Measurements from ENCODE around the gene SEPTIN10. TPM values are rescaled to one million over a fixed set of nuclear protein-coding genes. Genes with fewer than 3 reads are reported as not detected.

Gene SEPTIN10
- total and polyA plus RNA-seq, 9 of the 15 experiments (the other 6 are each of a cell fraction or from before 2014, with no cell fraction given) = 0.40 TPM; not detected in 8

DNA sequence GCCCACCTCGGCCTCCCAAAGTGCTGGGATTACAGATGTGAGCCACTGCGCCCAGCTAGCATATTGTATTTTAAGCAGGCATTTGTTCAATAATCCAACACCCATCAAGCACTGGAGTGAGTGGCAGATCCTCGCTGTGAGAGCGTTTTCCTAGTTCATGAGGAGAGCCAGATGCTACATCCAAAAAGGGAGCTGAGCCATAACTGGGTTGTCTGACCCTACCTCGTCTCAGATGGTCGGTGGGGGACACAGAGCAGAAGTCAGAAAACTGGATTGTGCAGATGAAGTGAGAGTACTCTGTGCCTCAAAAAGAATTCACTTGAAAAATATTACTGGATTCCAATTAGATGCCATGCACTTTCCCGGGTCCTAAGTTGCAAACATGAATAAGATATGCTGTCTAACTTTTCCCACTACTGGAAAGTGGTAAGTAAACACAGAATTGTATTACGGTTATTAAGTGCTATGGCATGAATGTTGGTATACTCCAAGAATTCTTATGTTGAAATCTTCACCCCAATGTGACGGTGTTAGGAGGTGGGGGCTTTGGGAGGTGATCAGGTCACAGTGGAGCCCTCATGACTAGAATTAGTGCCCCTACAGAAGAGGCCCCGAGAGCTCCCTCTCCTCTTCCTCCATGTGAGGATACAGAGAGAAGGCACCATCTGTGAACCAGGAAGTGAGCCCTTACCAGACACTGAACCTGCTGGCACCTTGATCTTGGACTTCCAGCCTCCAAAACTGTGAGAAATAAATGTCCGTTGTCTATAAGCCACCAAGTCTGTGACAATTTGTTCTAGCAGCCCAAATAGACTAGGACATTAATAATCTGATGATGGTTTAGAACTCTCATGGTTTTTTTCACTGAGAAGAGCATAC, 21.9 kb upstream of the SEPTIN10 start:
- no peaks in the 10 kb centered on the region for H3K79me2 ChIP-seq (ENCODE audit: control insufficient read depth, insufficient read depth, low read length)
- H3K9me1 ChIP-seq (ENCODE audit: control insufficient read depth, insufficient read depth, low read length) = no peaks in the 10 kb centered on the region
- no peak overlapping the region for H3K27ac ChIP-seq (ENCODE audit: extremely low read depth, low read depth, low read length)
- no peak overlapping the region for H3K4me2 ChIP-seq (ENCODE audit: insufficient read depth, low read length)
- in situ Hi-C loops (cut with MboI) (no loop called here), intact Hi-C loops (cut with micrococcal nuclease) (no loop called here)
- FAIRE-seq = no peak
- DNase-seq (ENCODE audit: extremely low read depth in 1 of 4, low spot score in 3 of 4) = no peak
- no TSS peak for BruUV-seq (replicated peaks)
- 1% methylated on average over 11 of the region's 11 CpGs for WGBS (ENCODE audit: insufficient coverage, low coverage, missing lambda C conversion rate)
- no peak overlapping the region for H3K9ac ChIP-seq (ENCODE audit: insufficient read depth in 1 of 2, low read depth in 2 of 2, low read length in 2 of 2)
- H2AFZ ChIP-seq (ENCODE audit: low read depth, low read length) = no peak overlapping the region
- no peaks in the 10 kb centered on the region for H3K9me3 ChIP-seq (replicated peaks; ENCODE audit: control insufficient read depth, insufficient read depth, low read depth, low read length)
- H3K27me3 ChIP-seq (ENCODE audit: control insufficient read depth in 2 of 2, insufficient read depth in 2 of 2, low read length in 2 of 2) = peaks cover 5% of the 10 kb centered on the region in 2 experiments; a peak in 1 of 5 replicates
- CTCF ChIA-PET (ENCODE audit: low intra/inter-chr PET ratio) = no interaction called here
- H4K20me1 ChIP-seq (replicated peaks; ENCODE audit: control insufficient read depth, insufficient read depth, low read length) = no peaks in the 10 kb centered on the region; the same call in 1 of the 2 replicates
- POLR2A ChIA-PET = interaction anchor here (0.6 kb wide), 1 partner anchor 17 kb away, joined by 4 read pairs; no protein-coding TSS in a partner anchor
- H3K4me1 ChIP-seq (replicated peaks in 1 of 2; ENCODE audit: control insufficient read depth in 2 of 2, insufficient read depth in 2 of 2, low read length in 2 of 2) = no peaks in the 10 kb centered on the region
- H3K36me3 ChIP-seq (ENCODE audit: control insufficient read depth, insufficient read depth, low read length) = no peaks in the 10 kb centered on the region
- ATAC-seq = no peak
- no peak overlapping the region for H3K4me3 ChIP-seq
- no peak for TF ChIP-seq SAP30 (IDR thresholded peaks at IDR 0.05; ENCODE audit: borderline replicate concordance, insufficient read depth, low read depth, low read length, poor library complexity, severe bottlenecking)
- no peak for TF ChIP-seq ZNF707 (CRISPR knock-in tag; conservative IDR thresholded peaks at IDR 0.05)
- no peak for TF ChIP-seq TSC22D4 (tag; IDR thresholded peaks at IDR 0.05)
- TF ChIP-seq SRF (CRISPR knock-in tag; IDR thresholded peaks at IDR 0.05) = no peak
- TF ChIP-seq, protein P1, sequence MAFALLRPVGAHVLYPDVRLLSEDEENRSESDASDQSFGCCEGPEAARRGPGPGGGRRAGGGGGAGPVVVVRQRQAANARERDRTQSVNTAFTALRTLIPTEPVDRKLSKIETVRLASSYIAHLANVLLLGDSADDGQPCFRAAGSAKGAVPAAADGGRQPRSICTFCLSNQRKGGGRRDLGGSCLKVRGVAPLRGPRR (CRISPR knock-in tag; IDR thresholded peaks at IDR 0.05) = no peak
- TF ChIP-seq, protein P2, sequence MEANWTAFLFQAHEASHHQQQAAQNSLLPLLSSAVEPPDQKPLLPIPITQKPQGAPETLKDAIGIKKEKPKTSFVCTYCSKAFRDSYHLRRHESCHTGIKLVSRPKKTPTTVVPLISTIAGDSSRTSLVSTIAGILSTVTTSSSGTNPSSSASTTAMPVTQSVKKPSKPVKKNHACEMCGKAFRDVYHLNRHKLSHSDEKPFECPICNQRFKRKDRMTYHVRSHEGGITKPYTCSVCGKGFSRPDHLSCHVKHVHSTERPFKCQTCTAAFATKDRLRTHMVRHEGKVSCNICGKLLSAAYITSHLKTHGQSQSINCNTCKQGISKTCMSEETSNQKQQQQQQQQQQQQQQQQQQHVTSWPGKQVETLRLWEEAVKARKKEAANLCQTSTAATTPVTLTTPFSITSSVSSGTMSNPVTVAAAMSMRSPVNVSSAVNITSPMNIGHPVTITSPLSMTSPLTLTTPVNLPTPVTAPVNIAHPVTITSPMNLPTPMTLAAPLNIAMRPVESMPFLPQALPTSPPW (CRISPR knock-in tag; IDR thresholded peaks at IDR 0.05) = no peak
- TF ChIP-seq ZNF174 (CRISPR knock-in tag; IDR thresholded peaks at IDR 0.05) = no peak
- no peak for TF ChIP-seq CEBPB (tag; IDR thresholded peaks at IDR 0.05)
- no peak for TF ChIP-seq ZNF644 (tag; IDR thresholded peaks at IDR 0.05; ENCODE audit: low read depth)
- TF ChIP-seq GATA2 (CRISPR knock-in tag; IDR thresholded peaks at IDR 0.05) = no peak
- TF ChIP-seq ESRRA (IDR thresholded peaks at IDR 0.05; ENCODE audit: borderline replicate concordance, low read depth) = no peak
- no peak for TF ChIP-seq STAG1 (CRISPR knock-in tag; IDR thresholded peaks at IDR 0.05; ENCODE audit: borderline replicate concordance)
- TF ChIP-seq CTBP1 (IDR thresholded peaks at IDR 0.05; ENCODE audit: borderline replicate concordance) = no peak
- TF ChIP-seq, protein P3, sequence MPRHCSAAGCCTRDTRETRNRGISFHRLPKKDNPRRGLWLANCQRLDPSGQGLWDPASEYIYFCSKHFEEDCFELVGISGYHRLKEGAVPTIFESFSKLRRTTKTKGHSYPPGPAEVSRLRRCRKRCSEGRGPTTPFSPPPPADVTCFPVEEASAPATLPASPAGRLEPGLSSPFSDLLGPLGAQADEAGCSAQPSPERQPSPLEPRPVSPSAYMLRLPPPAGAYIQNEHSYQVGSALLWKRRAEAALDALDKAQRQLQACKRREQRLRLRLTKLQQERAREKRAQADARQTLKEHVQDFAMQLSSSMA (CRISPR knock-in tag; IDR thresholded peaks at IDR 0.05) = no peak
- no peak for TF ChIP-seq NR3C1 (CRISPR knock-in tag; IDR thresholded peaks at IDR 0.05)
- no peak for TF ChIP-seq ZNF785 (CRISPR knock-in tag; IDR thresholded peaks at IDR 0.05)
- TF ChIP-seq, protein P4, sequence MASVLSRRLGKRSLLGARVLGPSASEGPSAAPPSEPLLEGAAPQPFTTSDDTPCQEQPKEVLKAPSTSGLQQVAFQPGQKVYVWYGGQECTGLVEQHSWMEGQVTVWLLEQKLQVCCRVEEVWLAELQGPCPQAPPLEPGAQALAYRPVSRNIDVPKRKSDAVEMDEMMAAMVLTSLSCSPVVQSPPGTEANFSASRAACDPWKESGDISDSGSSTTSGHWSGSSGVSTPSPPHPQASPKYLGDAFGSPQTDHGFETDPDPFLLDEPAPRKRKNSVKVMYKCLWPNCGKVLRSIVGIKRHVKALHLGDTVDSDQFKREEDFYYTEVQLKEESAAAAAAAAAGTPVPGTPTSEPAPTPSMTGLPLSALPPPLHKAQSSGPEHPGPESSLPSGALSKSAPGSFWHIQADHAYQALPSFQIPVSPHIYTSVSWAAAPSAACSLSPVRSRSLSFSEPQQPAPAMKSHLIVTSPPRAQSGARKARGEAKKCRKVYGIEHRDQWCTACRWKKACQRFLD (CRISPR knock-in tag; IDR thresholded peaks at IDR 0.05) = no peak
- TF ChIP-seq NBN (IDR thresholded peaks at IDR 0.05; ENCODE audit: low read depth) = no peak

Measured in K562 (cell line).